NCI-H2107 treated with DMSO at 0.1 percent for 48 hours (cell line): Measurements from ENCODE around the gene SNX3.
A peak's percentile ranks its signal among the peaks of the same experiment; 100 is the strongest.
"Not testable (repeated sequence)": the region's sequence is repeated elsewhere in the genome, so short reads cannot be mapped to it uniquely, and the experiment has no call there.

Source experiments
- DNase-seq: peaks from one replicate; lab custom pipeline; 2025; ENCODE audit not compliant: unreplicated experiment; lab: John Stamatoyannopoulos, UW

Gene SNX3

GRCh38 chr6:108263371-108263770 is 2.5 kb upstream of the SNX3 start:
- no peak for DNase-seq

- peak; percentile 15 for DNase-seq
Observed at GRCh38 chr6:108260126-108260808, 573 bp downstream of the SNX3 start.

- no peak for DNase-seq
Observed at GRCh38 chr6:108254433-108255410, 6.1 kb downstream of the SNX3 start.

- no peak for DNase-seq
Observed at GRCh38 chr6:108253241-108253640, 7.6 kb downstream of the SNX3 start.

DNA sequence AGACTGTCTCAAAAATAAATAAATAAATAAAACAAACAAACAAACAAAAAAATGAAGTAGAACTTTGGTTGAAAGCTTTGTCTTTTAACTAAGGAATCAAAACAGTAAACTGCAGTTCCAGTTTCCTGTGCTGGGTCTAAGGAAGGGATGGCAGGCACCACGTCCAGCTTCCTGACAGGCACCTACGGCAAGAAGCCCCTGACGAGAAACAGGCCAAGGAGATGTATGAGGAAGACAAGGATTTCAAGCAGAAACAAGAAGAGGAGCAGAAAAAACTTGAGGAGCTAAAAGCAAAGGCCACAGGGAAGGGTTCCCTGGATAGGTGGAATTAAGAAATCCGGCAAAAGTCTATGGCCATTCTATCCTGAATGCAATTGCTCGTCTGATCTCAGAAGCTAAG is 8.8 kb downstream of the SNX3 start:
- no peak for DNase-seq

- no peak for DNase-seq
Observed at GRCh38 chr6:108251252-108251651, 9.6 kb downstream of the SNX3 start.

DNA sequence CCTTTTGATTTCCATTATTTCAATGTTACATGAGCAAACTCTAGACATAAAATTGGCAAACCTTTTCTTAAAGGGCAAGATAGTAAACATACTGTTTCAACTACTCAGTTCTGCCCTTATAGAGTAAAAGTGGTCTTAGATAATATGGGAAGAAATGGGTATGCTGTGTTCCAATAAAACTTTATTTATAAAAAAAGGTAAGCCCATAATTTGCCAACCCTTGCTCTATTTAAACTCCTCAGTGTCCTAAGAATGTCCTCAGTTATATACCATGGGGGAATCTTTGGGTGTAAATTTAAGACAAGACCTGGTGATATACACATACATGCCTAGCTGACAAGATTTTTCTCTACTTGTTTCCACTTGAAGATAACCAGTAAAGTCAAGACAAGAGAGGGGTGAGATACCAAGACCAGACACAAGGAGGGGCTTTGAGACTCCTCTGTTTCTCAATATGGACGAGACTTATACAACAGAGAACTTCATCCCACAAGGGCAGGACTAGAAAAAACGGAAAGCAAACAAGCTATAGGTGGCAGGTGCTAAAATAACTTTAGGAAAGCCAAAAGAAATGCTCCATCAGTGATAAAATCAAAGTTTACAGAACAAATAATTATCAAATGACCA is 10.5 kb downstream of the SNX3 start:
- DNase-seq: no peak

DNA sequence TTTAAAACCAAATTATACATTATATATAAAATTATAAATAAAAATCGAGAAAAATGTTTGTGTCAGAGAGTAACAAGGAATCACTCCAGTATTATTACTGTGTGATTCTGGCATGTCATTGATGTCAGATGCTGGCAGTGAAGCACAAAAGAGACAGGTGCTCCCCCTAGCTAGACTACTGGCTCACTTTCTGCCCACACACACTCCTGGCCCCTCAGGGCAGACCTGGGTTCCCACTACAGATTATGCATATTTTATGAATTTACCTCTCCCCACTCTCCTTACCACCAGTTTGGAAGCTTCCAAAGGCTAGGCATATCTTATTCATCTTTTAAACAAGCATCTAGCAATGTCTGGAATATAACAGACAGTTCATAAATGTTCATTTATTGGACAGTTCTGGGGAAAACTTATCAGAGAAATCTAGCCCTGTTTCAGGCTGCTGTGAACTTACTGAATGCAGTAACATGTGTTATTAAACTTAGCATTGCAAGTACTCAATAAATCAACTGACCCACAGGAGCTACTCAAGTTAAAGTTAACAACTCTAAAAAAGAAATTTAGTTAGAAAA is 12.8 kb downstream of the SNX3 start:
- no peak for DNase-seq

DNA sequence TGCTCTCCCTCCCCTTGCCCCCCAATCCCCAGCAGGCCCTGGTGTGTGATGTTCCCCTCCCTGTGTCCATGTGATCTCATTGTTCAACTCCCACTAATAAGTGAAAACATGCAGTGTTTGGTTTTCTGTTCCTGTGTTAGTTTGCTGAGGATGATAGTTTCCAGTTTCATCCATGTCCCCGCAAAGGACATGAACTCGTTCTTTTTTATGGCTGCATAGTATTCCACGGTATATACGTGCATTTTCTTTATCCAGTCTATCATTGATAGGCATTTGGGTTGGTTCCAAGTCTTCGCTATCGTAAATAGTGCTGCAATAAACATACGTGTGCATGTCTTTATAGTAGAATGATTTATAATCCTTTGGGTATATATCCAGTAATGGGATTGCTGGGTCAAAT is 15.7 kb downstream of the SNX3 start:
- DNase-seq: not testable (repeated sequence)

- no peak for DNase-seq
Observed at GRCh38 chr6:108243836-108244235, 17.0 kb downstream of the SNX3 start.

- DNase-seq: no peak
Observed at GRCh38 chr6:108242721-108243120, 18.1 kb downstream of the SNX3 start.

DNA sequence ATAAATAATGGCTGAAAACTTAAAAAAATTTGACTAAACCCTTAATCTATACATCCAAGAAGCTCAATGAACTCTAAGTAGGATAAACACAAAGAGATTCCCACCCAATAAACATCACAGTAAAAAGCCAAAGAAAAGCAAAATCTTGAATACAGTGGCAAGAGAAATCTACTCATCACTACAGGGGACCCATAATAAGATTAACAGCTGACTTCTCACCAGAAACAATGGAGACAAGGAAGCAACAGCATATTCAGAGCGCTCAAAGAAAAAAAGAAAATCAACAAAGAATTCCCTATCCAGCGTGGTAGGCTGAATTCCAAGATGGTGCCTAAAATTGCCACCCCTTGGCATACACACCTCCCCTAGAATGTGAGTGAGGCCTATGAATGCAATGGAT is 18.6 kb downstream of the SNX3 start:
- no peak for DNase-seq

DNA sequence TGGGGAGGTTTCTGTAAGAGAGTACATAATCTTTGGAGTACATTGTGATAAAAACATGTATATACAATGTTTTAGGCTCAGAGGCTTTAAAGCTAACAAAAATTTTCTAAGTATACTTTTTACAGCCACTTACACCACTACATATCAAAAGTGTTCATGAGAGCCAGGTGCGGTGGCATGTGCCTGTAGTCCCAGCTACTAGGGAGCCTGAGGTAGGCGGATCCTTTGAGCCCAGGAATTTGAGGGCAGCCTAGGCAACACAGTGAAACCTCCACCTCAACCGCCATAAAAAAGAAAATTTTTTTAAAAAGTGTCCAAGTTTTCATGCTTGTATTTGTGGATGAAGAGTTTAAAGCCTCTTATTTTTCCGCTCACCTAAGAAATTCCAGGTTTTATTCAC is 22.5 kb downstream of the SNX3 start:
- no peak for DNase-seq

DNA sequence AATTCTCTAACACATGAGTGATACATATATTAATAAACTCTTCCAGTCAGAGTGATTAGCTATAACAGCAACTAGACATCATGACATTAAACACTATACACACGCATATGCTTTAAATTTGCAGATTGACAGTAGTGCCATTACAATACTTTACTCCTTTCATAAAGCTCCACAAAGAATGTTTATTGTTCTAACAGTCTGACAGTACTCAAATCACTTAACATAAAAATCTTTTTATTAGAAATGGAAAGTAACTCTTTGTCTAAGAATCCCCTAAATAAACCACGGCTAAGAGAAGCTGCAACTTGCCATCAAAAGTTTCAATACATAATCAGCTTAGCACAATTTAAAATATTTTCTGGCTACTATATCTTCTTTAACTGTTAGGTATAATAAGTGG is 24.0 kb downstream of the SNX3 start:
- DNase-seq: no peak

DNA sequence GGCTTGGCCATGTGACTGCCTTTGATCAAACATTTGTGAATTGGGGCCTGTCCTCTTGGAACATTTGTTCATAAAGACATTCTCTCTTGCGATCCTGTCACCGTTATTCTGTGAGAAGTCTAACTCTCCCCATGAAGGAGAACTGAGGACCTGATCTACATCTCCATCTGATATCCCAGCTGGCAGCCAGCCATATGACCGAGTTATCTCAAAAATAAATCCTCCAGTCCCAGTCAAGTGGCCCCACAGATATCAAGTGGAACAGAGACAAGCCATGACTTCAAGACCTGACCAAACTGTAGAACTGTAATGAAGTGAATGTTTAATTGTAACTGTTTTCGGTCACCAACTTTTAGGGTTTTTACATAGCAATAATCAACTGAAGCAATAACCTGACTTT is 25.7 kb downstream of the SNX3 start:
- no peak for DNase-seq

GRCh38 chr6:108228416-108228815 is 32.4 kb downstream of the SNX3 start:
- DNase-seq: no peak

DNA sequence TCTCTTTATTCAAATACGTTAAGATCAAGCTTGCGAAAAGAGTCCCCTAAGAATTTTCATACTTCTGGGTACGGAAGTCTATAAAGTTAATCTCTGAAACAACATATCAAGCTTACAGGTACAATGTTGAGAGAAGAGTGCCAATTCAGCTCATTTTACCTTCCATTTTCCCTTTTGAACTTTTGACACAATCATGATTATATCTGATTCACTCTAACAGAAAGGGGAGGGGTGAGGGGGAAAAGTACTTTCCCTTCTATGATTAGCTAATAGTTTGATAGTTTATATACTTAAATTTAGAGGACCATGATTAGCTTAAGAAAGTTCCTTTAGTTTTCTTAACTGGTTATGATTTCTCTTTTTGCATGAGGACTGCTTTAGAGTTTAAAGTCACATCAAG is 33.5 kb downstream of the SNX3 start:
- no peak for DNase-seq

GRCh38 chr6:108222504-108222903 is 38.3 kb downstream of the SNX3 start:
- DNase-seq: no peak

- no peak for DNase-seq
Observed at GRCh38 chr6:108222064-108222463, 38.8 kb downstream of the SNX3 start.

GRCh38 chr6:108211671-108212070 is 49.2 kb downstream of the SNX3 start:
- no peak for DNase-seq

GRCh38 chr6:108210556-108210955 is 50.3 kb downstream of the SNX3 start:
- DNase-seq: no peak

- no peak for DNase-seq
Observed at GRCh38 chr6:108209738-108210137, 51.1 kb downstream of the SNX3 start.
